Central memory CD8-positive, alpha-beta T cell (primary cell): ENCODE results near the gene TNFAIP8L3.

Source experiments
- ATAC-seq: fragments of 150-1000 bp; cut with Tn5 transposase; replicated peaks from 2 replicates; pipeline ENCODE4 v1.10.0; 2022; ENCODE audit warnings: mild to moderate bottlenecking, moderate FRiP score, moderate number of reproducible peaks; ENCODE audit not compliant: poor library complexity, severe bottlenecking; ENCODE audit errors: extremely low read depth
- DNase-seq, 2 donors: peaks; one replicate each; pipeline ENCODE4 v3.0.0; 2021; ENCODE audit warnings: low spot score in 2 of 2
- H3K27ac Mint-ChIP-seq: one replicate; pipeline ENCODE4 v1.8.0; 2022; ENCODE audit warnings: low read depth, mild to moderate bottlenecking, moderate library complexity, mixed read lengths
- H3K27me3 Mint-ChIP-seq: one replicate; pipeline ENCODE4 v1.8.0; 2022; ENCODE audit warnings: mixed read lengths
- H3K36me3 Mint-ChIP-seq: one replicate; pipeline ENCODE4 v1.8.0; 2022; ENCODE audit warnings: mild to moderate bottlenecking, moderate library complexity, mixed read lengths; ENCODE audit not compliant: insufficient read depth
- H3K4me1 Mint-ChIP-seq: one replicate; pipeline ENCODE4 v1.8.0; 2022; ENCODE audit warnings: mixed read lengths
- H3K4me3 Mint-ChIP-seq: one replicate; pipeline ENCODE4 v1.8.0; 2022; ENCODE audit warnings: mild to moderate bottlenecking, moderate library complexity, mixed read lengths
- H3K9me3 Mint-ChIP-seq: one replicate; pipeline ENCODE4 v1.8.0; 2022; ENCODE audit warnings: mixed read lengths

TNFAIP8L3 gene

GRCh38 chr15:51030649-51031316, 63.9 kb downstream of the TNFAIP8L3 start:
- Mint-ChIP-seq H3K36me3 (peaks cover 2% of the 10 kb centered on the region), H3K4me1 (no peaks in the 10 kb centered on the region), H3K27me3 (no peaks in the 10 kb centered on the region), H3K4me3 (no peak overlapping the region), H3K9me3 (no peaks in the 10 kb centered on the region), H3K27ac (no peak overlapping the region)
- DNase-seq: no peak
- ATAC-seq: no peak

GRCh38 chr15:51025454-51025846, 69.3 kb downstream of the TNFAIP8L3 start:
- ATAC-seq (no peak), DNase-seq (no peak)
- Mint-ChIP-seq H3K9me3 (no peaks in the 10 kb centered on the region), H3K36me3 (peaks cover 2% of the 10 kb centered on the region), H3K4me3 (no peak overlapping the region), H3K27ac (no peak overlapping the region), H3K27me3 (no peaks in the 10 kb centered on the region), H3K4me1 (no peaks in the 10 kb centered on the region)

- no peak overlapping the region for H3K27ac Mint-ChIP-seq
- no peak overlapping the region for H3K4me3 Mint-ChIP-seq
- no peaks in the 10 kb centered on the region for H3K27me3 Mint-ChIP-seq
- ATAC-seq (no peak), DNase-seq (no peak)
- no peaks in the 10 kb centered on the region for H3K4me1 Mint-ChIP-seq
- H3K36me3 Mint-ChIP-seq: peaks cover 2% of the 10 kb centered on the region
- peaks cover 2% of the 10 kb centered on the region for H3K9me3 Mint-ChIP-seq
Observed at GRCh38 chr15:51024735-51025453, 69.8 kb downstream of the TNFAIP8L3 start.

GRCh38 chr15:51023499-51023898, 71.2 kb downstream of the TNFAIP8L3 start:
- Mint-ChIP-seq H3K9me3 (peaks cover 6% of the 10 kb centered on the region), H3K27me3 (no peaks in the 10 kb centered on the region), H3K27ac (no peak overlapping the region), H3K4me1 (no peaks in the 10 kb centered on the region), H3K36me3 (peaks cover 2% of the 10 kb centered on the region), H3K4me3 (no peak overlapping the region)
- DNase-seq: no peak
- no peak for ATAC-seq

- Mint-ChIP-seq H3K36me3 (peaks cover 2% of the 10 kb centered on the region), H3K4me3 (no peak overlapping the region), H3K27me3 (no peaks in the 10 kb centered on the region), H3K27ac (no peak overlapping the region), H3K9me3 (peaks cover 6% of the 10 kb centered on the region), H3K4me1 (no peaks in the 10 kb centered on the region)
- ATAC-seq: no peak
- no peak for DNase-seq
Observed at GRCh38 chr15:51022206-51022605, 72.5 kb downstream of the TNFAIP8L3 start.

- no peaks in the 10 kb centered on the region for H3K4me1 Mint-ChIP-seq
- H3K9me3 Mint-ChIP-seq: peaks cover 6% of the 10 kb centered on the region
- H3K27me3 Mint-ChIP-seq: no peaks in the 10 kb centered on the region
- H3K36me3 Mint-ChIP-seq: no peaks in the 10 kb centered on the region
- no peak for ATAC-seq
- DNase-seq: no peak
- no peak overlapping the region for H3K4me3 Mint-ChIP-seq
- no peak overlapping the region for H3K27ac Mint-ChIP-seq
Observed at GRCh38 chr15:51016615-51017014, 78.1 kb downstream of the TNFAIP8L3 start.

- H3K36me3 Mint-ChIP-seq: peaks cover 2% of the 10 kb centered on the region
- no peaks in the 10 kb centered on the region for H3K27me3 Mint-ChIP-seq
- H3K4me3 Mint-ChIP-seq: no peak overlapping the region
Observed at GRCh38 chr15:51011212-51011611, 83.5 kb downstream of the TNFAIP8L3 start.

GRCh38 chr15:51007131-51007666, 87.5 kb downstream of the TNFAIP8L3 start:
- Mint-ChIP-seq H3K27me3 (no peaks in the 10 kb centered on the region), H3K4me3 (no peak overlapping the region), H3K27ac (no peak overlapping the region), H3K4me1 (no peaks in the 10 kb centered on the region), H3K9me3 (no peaks in the 10 kb centered on the region), H3K36me3 (peaks cover 2% of the 10 kb centered on the region)
- DNase-seq (no peak), ATAC-seq (no peak)

More at GRCh38 chr15:51011212-51011611, 83.5 kb downstream of the TNFAIP8L3 start:
- ATAC-seq (no peak), DNase-seq (no peak)
- Mint-ChIP-seq H3K27ac (no peak overlapping the region), H3K4me1 (no peaks in the 10 kb centered on the region), H3K9me3 (no peaks in the 10 kb centered on the region)
